GM18873 (cell line): Measurements from ENCODE around the gene ADSL.
A peak's percentile ranks its signal among the peaks of the same experiment; 100 is the strongest.

ENCODE experiments used
- ATAC-seq: cut with Tn5 transposase; IDR thresholded peaks from one replicate; pipeline ENCODE4 v1.9.1; 2021; ENCODE audit warnings: mild to moderate bottlenecking, moderate library complexity, moderate number of reproducible peaks; ENCODE audit not compliant: unreplicated experiment, low FRiP score

Gene ADSL

GRCh38 chr22:40433416-40434090, 87.3 kb downstream of the ADSL start:
- no peak for ATAC-seq

- ATAC-seq, result no peak
These were observed 87.8 kb downstream of the ADSL start for GRCh38 chr22:40434106-40434505.

GRCh38 chr22:40434745-40435144, 88.4 kb downstream of the ADSL start:
- ATAC-seq, result no peak

- ATAC-seq, result peak; percentile 59
These were observed 90.5 kb downstream of the ADSL start for GRCh38 chr22:40436505-40437431.
